Measurements from ENCODE around the gene MAPK10. TPM values are rescaled to one million over a fixed set of nuclear protein-coding genes. Genes with fewer than 3 reads are reported as not detected.
"Not testable (repeated sequence)": the region's sequence is repeated elsewhere in the genome, so short reads cannot be mapped to it uniquely, and the experiment has no call there.

Gene MAPK10
- total and polyA plus RNA-seq, 2 donors (not counting 3 experiments of a cell fraction or from before 2014, with no cell fraction given): 0.17 TPM; not detected in 1

- H3K36me3 ChIP-seq (ENCODE audit: control insufficient read depth in 2 of 2, extremely low read depth in 1 of 2, insufficient read depth in 2 of 2, low read length in 2 of 2); H3K9me1 ChIP-seq (replicated peaks; ENCODE audit: control insufficient read depth, extremely low read depth, insufficient read depth, low read length); H2AFZ ChIP-seq (ENCODE audit: low read depth, low read length); H3K9me3 ChIP-seq (replicated peaks; ENCODE audit: control insufficient read depth, insufficient read depth, low read length); H3K27ac ChIP-seq (ENCODE audit: insufficient read depth, low read depth, low read length); BruUV-seq (replicated peaks); H3K4me2 ChIP-seq (ENCODE audit: insufficient read depth, low read length); DNase-seq (ENCODE audit: low read depth, low spot score); H3K9ac ChIP-seq (replicated peaks; ENCODE audit: extremely low read depth, insufficient read depth, low read length); H3K27me3 ChIP-seq (ENCODE audit: control insufficient read depth in 2 of 2, insufficient read depth in 2 of 2, low read length in 2 of 2); dilution Hi-C loops (cut with MboI; ENCODE audit: extremely low pct_ligation_motif_present, low sequenced_read_pairs); FAIRE-seq; H4K20me1 ChIP-seq (replicated peaks; ENCODE audit: control insufficient read depth, extremely low read depth, insufficient read depth, low read length); H3K4me3 ChIP-seq (replicated peaks in 1 of 3; ENCODE audit: insufficient read depth in 1 of 3, low read depth in 1 of 3, low read length in 3 of 3): not testable (repeated sequence)
- ChIA-PET POLR2A (interaction anchor here (0.6 kb wide), 1 partner anchor 158 kb away, joined by 4 read pairs; no protein-coding TSS in a partner anchor), CTCF (interaction anchor here (0.9 to 2.1 kb wide), 6 partner anchors 14 to 209 kb away, joined by 3 to 16 read pairs (median 3); no protein-coding TSS in a partner anchor)
- H3K4me1 ChIP-seq (ENCODE audit: control insufficient read depth, extremely low read depth, insufficient read depth, low read length): peaks cover 43% of the 10 kb centered on the region
- intact Hi-C loops (cut with micrococcal nuclease): loop anchor here (5.0 kb wide), 2 partner anchors 593 to 818 kb away; no protein-coding TSS in a partner anchor
- H3K79me2 ChIP-seq (ENCODE audit: control insufficient read depth, insufficient read depth, low read length): peaks cover 88% of the 10 kb centered on the region
Observed at GRCh38 chr4:85965017-85965416, 394.8 kb downstream of the MAPK10 start.

DNA sequence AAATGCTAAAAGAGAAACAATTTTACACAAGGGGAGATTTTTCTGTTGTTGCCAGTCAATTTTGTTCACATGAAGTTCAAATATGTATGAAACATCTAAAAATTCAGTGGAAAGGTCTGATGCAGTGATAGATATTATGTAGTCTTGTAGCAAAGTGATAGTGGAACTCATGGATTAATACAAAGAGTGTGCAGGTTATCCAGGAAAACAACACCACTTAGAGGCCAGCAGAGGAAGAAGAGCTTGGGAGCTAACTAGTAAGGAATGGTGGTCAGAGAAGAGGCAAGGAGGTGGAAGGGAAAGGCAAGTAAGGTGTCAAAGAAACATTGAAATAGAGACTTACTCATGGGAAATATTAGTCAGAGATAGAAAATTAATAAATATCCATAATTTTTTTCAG is 395.6 kb downstream of the MAPK10 start:
- Histone ChIP-seq H3K9me1 (replicated peaks; ENCODE audit: control insufficient read depth, extremely low read depth, insufficient read depth, low read length) (no peaks in the 10 kb centered on the region), H2AFZ (ENCODE audit: low read depth, low read length) (no peak overlapping the region), H3K4me1 (ENCODE audit: control insufficient read depth, extremely low read depth, insufficient read depth, low read length) (peaks cover 36% of the 10 kb centered on the region), H3K27me3 (ENCODE audit: control insufficient read depth in 2 of 2, insufficient read depth in 2 of 2, low read length in 2 of 2) (no peaks in the 10 kb centered on the region), H4K20me1 (replicated peaks; ENCODE audit: control insufficient read depth, extremely low read depth, insufficient read depth, low read length) (peaks cover 2% of the 10 kb centered on the region), H3K27ac (ENCODE audit: insufficient read depth, low read depth, low read length) (no peak overlapping the region), H3K79me2 (ENCODE audit: control insufficient read depth, insufficient read depth, low read length) (peaks cover 89% of the 10 kb centered on the region), H3K4me2 (ENCODE audit: insufficient read depth, low read length) (no peak overlapping the region), H3K36me3 (ENCODE audit: control insufficient read depth in 2 of 2, extremely low read depth in 1 of 2, insufficient read depth in 2 of 2, low read length in 2 of 2) (peaks cover 0 to 3% of the 10 kb centered on the region in 2 experiments), H3K9me3 (replicated peaks; ENCODE audit: control insufficient read depth, insufficient read depth, low read length) (no peaks in the 10 kb centered on the region), H3K9ac (replicated peaks; ENCODE audit: extremely low read depth, insufficient read depth, low read length) (no peak overlapping the region), H3K4me3 (replicated peaks in 1 of 3; ENCODE audit: insufficient read depth in 1 of 3, low read depth in 1 of 3, low read length in 3 of 3) (no peak overlapping the region)
- TF ChIP-seq JUN (IDR thresholded peaks at IDR 0.05; ENCODE audit: borderline replicate concordance, insufficient read depth, insufficient read length, low read depth) (no peak), EZH2 (IDR thresholded peaks at IDR 0.05; ENCODE audit: borderline replicate concordance, low read depth, low read length, severe bottlenecking) (no peak), MYC (IDR thresholded peaks at IDR 0.05; ENCODE audit: low read depth, low read length) (no peak), GATA2 (IDR thresholded peaks at IDR 0.05; ENCODE audit: insufficient read depth, insufficient read length, low read depth, low read length) (no peak), POLR2AphosphoS5 (IDR thresholded peaks at IDR 0.05; ENCODE audit: insufficient read depth, low read depth, low read length) (no peak)
- TF ChIP-seq, protein P1, sequence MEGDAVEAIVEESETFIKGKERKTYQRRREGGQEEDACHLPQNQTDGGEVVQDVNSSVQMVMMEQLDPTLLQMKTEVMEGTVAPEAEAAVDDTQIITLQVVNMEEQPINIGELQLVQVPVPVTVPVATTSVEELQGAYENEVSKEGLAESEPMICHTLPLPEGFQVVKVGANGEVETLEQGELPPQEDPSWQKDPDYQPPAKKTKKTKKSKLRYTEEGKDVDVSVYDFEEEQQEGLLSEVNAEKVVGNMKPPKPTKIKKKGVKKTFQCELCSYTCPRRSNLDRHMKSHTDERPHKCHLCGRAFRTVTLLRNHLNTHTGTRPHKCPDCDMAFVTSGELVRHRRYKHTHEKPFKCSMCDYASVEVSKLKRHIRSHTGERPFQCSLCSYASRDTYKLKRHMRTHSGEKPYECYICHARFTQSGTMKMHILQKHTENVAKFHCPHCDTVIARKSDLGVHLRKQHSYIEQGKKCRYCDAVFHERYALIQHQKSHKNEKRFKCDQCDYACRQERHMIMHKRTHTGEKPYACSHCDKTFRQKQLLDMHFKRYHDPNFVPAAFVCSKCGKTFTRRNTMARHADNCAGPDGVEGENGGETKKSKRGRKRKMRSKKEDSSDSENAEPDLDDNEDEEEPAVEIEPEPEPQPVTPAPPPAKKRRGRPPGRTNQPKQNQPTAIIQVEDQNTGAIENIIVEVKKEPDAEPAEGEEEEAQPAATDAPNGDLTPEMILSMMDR (IDR thresholded peaks at IDR 0.05; ENCODE audit: extremely low read depth in 1 of 2, insufficient read depth in 1 of 2, low read depth in 1 of 2, low read length in 2 of 2): no peak
- dilution Hi-C loops (cut with MboI; ENCODE audit: extremely low pct_ligation_motif_present, low sequenced_read_pairs): no loop called here
- ChIA-PET CTCF (interaction anchor here (0.9 to 2.1 kb wide), 5 partner anchors 13 to 208 kb away, joined by 3 to 16 read pairs (median 3); no protein-coding TSS in a partner anchor), POLR2A (no interaction called here)
- intact Hi-C loops (cut with micrococcal nuclease): no loop called here
- no TSS peak for BruUV-seq (replicated peaks)
- FAIRE-seq: no peak
- DNase-seq (ENCODE audit: low read depth, low spot score): peak; percentile 28

Data from endothelial cell of umbilical vein (primary cell).